SK-N-SH (cell line): ENCODE results near the gene MAP3K5.

Source experiments
- GATA2 ChIP-seq: sonication (generic); formaldehyde crosslinking; IDR thresholded peaks from 2 replicates; pipeline ENCODE4 v1.5.0; 2020; ENCODE audit warnings: mild to moderate bottlenecking, missing genetic modification reagents
- JUND ChIP-seq: IDR thresholded peaks from 2 replicates; pipeline ENCODE4 v1.4.0; 2012
- RAD21 ChIP-seq: IDR thresholded peaks from 2 replicates; pipeline ENCODE4 v1.6.1; 2012; ENCODE audit warnings: mild to moderate bottlenecking, low read length
- SMC3 ChIP-seq: IDR thresholded peaks from 2 replicates; pipeline ENCODE4 v1.6.1; 2012; ENCODE audit warnings: low read depth, low read length, improper control_type of control experiment
- TF ChIP-seq, protein P1 (sequence below): IDR thresholded peaks from 2 replicates; pipeline ENCODE4 v1.6.1; 2012; ENCODE audit warnings: mild to moderate bottlenecking, low read depth, low read length, moderate library complexity
- TF ChIP-seq, protein P2 (sequence below): IDR thresholded peaks from 2 replicates; pipeline ENCODE4 v1.4.0; 2012; ENCODE audit warnings: low read depth, borderline replicate concordance
- TF ChIP-seq, protein P3 (sequence below): fragments of 200-600 bp; sonication (generic); IDR thresholded peaks from 2 replicates; pipeline ENCODE4 v1.6.1; 2017; ENCODE audit warnings: antibody characterized with exemption, mild to moderate bottlenecking, moderate library complexity

DNA sequence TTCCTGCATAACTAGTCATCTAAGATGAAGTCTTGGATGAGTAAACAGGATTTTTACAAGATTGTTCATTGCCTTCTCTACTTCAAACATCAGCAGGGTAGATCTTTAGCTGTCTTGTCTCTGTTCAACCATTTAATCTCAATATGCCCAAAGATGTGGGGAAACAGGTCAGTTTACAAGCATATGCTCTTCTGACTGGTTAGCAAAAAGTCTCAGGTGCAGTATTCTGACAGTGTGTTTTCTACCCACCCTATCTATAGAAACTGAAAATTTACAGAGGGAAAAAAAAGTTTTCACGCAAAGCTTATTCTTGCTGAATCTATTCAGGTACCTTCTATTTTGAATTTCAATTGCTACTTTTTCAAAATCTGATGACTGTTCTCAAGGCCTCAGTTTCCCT lies 29.0 kb downstream of the MAP3K5 start:
- TF ChIP-seq, protein P1, sequence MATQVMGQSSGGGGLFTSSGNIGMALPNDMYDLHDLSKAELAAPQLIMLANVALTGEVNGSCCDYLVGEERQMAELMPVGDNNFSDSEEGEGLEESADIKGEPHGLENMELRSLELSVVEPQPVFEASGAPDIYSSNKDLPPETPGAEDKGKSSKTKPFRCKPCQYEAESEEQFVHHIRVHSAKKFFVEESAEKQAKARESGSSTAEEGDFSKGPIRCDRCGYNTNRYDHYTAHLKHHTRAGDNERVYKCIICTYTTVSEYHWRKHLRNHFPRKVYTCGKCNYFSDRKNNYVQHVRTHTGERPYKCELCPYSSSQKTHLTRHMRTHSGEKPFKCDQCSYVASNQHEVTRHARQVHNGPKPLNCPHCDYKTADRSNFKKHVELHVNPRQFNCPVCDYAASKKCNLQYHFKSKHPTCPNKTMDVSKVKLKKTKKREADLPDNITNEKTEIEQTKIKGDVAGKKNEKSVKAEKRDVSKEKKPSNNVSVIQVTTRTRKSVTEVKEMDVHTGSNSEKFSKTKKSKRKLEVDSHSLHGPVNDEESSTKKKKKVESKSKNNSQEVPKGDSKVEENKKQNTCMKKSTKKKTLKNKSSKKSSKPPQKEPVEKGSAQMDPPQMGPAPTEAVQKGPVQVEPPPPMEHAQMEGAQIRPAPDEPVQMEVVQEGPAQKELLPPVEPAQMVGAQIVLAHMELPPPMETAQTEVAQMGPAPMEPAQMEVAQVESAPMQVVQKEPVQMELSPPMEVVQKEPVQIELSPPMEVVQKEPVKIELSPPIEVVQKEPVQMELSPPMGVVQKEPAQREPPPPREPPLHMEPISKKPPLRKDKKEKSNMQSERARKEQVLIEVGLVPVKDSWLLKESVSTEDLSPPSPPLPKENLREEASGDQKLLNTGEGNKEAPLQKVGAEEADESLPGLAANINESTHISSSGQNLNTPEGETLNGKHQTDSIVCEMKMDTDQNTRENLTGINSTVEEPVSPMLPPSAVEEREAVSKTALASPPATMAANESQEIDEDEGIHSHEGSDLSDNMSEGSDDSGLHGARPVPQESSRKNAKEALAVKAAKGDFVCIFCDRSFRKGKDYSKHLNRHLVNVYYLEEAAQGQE: no peak
- TF ChIP-seq GATA2 (CRISPR knock-in tag): no peak
- TF ChIP-seq SMC3: no peak
- TF ChIP-seq, protein P2, sequence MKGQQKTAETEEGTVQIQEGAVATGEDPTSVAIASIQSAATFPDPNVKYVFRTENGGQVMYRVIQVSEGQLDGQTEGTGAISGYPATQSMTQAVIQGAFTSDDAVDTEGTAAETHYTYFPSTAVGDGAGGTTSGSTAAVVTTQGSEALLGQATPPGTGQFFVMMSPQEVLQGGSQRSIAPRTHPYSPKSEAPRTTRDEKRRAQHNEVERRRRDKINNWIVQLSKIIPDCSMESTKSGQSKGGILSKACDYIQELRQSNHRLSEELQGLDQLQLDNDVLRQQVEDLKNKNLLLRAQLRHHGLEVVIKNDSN: no peak
- no peak for TF ChIP-seq JUND
- TF ChIP-seq, protein P3, sequence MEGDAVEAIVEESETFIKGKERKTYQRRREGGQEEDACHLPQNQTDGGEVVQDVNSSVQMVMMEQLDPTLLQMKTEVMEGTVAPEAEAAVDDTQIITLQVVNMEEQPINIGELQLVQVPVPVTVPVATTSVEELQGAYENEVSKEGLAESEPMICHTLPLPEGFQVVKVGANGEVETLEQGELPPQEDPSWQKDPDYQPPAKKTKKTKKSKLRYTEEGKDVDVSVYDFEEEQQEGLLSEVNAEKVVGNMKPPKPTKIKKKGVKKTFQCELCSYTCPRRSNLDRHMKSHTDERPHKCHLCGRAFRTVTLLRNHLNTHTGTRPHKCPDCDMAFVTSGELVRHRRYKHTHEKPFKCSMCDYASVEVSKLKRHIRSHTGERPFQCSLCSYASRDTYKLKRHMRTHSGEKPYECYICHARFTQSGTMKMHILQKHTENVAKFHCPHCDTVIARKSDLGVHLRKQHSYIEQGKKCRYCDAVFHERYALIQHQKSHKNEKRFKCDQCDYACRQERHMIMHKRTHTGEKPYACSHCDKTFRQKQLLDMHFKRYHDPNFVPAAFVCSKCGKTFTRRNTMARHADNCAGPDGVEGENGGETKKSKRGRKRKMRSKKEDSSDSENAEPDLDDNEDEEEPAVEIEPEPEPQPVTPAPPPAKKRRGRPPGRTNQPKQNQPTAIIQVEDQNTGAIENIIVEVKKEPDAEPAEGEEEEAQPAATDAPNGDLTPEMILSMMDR: no peak
- TF ChIP-seq RAD21: no peak
